Panc1 (cell line): Measurements from ENCODE around the gene SLC51A. TPM values are rescaled to one million over a fixed set of nuclear protein-coding genes. Genes with fewer than 3 reads are reported as not detected.

Source experiments
- ATAC-seq: fragments of 200-7000 bp; cut with Tn5 transposase; 2 replicates; pipeline ENCODE4 v1.9.1; 2020; ENCODE audit warnings: mild to moderate bottlenecking, moderate library complexity
- BruUV-seq: library from RNA; stranded (reverse); fragments of 400-500 nt; replicated peaks from 2 replicates; lab custom pipeline; 2021; lab: Mats Ljungman, UMichigan
- CTCF ChIA-PET: fragments of 300-600 bp; sonication (Branson Sonifier 250); formaldehyde crosslinking; loops from one replicate; lab custom pipeline; 2022; ENCODE audit warnings: antibody characterized with exemption; lab: Charles Lee
- POLR2A ChIA-PET: fragments of 300-600 bp; sonication (Branson Sonifier 250); formaldehyde crosslinking; loops from one replicate; lab custom pipeline; 2022; ENCODE audit warnings: antibody characterized with exemption; lab: Charles Lee
- DNase-seq: peaks from one replicate; pipeline ENCODE4 v3.0.0-alpha.2; 2010; ENCODE audit warnings: low read depth, low spot score
- H3K27ac ChIP-seq: 2 replicates; pipeline ENCODE4 v1.5.1; 2011; ENCODE audit warnings: mild to moderate bottlenecking, low read length, inconsistent platforms
- H3K27me3 ChIP-seq: fragments of 200-500 bp; sonication (Bioruptor generic); 2 replicates; pipeline ENCODE4 v1.6.0; 2014; ENCODE audit warnings: low read length, inconsistent platforms; ENCODE audit not compliant: control insufficient read depth, insufficient read depth
- H3K36me3 ChIP-seq: fragments of 200-500 bp; sonication (Bioruptor generic); 2 replicates; pipeline ENCODE4 v1.5.1; 2014; ENCODE audit warnings: inconsistent platforms, mild to moderate bottlenecking, low read length, moderate library complexity; ENCODE audit not compliant: control insufficient read depth, insufficient read depth
- H3K4me1 ChIP-seq: 2 replicates; pipeline ENCODE4 v1.5.1; 2011; ENCODE audit warnings: inconsistent platforms, mild to moderate bottlenecking, low read length, moderate library complexity; ENCODE audit not compliant: control insufficient read depth, insufficient read depth
- H3K4me3 ChIP-seq, 2 experiments: 2 replicates each; pipeline ENCODE4 v1.5.1; 2011 to 2012; ENCODE audit warnings: low read depth in 2 of 2, low read length in 2 of 2, mild to moderate bottlenecking in 2 of 2, inconsistent platforms in 1 of 2, moderate library complexity in 1 of 2
- H3K9me3 ChIP-seq: fragments of 200-500 bp; sonication (Bioruptor generic); 2 replicates; pipeline ENCODE4 v1.5.1; 2014; ENCODE audit warnings: low read depth, mild to moderate bottlenecking, inconsistent platforms, low read length, moderate library complexity; ENCODE audit not compliant: control insufficient read depth, insufficient read depth
- POLR2AphosphoS5 ChIP-seq: IDR thresholded peaks from 2 replicates; pipeline ENCODE4 v1.6.1; 2012; ENCODE audit warnings: mild to moderate bottlenecking, low read depth, low read length, moderate library complexity
- SIN3A ChIP-seq: IDR thresholded peaks from 2 replicates; pipeline ENCODE4 v1.6.1; 2012; ENCODE audit warnings: low read depth, mild to moderate bottlenecking, low read length, moderate library complexity, borderline replicate concordance; ENCODE audit not compliant: insufficient read depth
- TCF7L2 ChIP-seq: IDR thresholded peaks from 2 replicates; pipeline ENCODE4 v1.6.1; 2011; ENCODE audit warnings: mild to moderate bottlenecking, low read depth, low read length, inconsistent platforms
- in situ Hi-C: cut with HindIII; loops from 2 replicates; pipeline ENCODE4 v1.10.0; 2016; ENCODE audit warnings: low sequenced_read_pairs, low pct_unique_long_range_greater_than_20kb
- intact Hi-C: fragments of 100-400 bp; cut with micrococcal nuclease; formaldehyde crosslinking; loops from one replicate; pipeline ENCODE4 v1.10.0; 2022; ENCODE audit not compliant: unreplicated experiment
- total RNA-seq: library from RNA; stranded (reverse); gene quantifications from one replicate; pipeline ENCODE4 v1.2.1, GENCODE V29; 2021; ENCODE audit not compliant: unreplicated experiment
- TF ChIP-seq, protein P1 (sequence below): fragments of 450-650 bp; IDR thresholded peaks from 2 replicates; pipeline ENCODE4 v1.5.1; 2017; ENCODE audit warnings: mild to moderate bottlenecking
- TF ChIP-seq, protein P2 (sequence below), 2 experiments: IDR thresholded peaks; 2 replicates each; pipeline ENCODE4 v1.6.1; 2011 to 2012; ENCODE audit warnings: low read depth in 2 of 2, control low read depth in 1 of 2, low read length in 1 of 2, mild to moderate bottlenecking in 1 of 2, moderate library complexity in 1 of 2; ENCODE audit not compliant: insufficient read depth in 1 of 2

SLC51A gene
- total RNA-seq, 1 experiment from 2014 or later: not detected

DNA sequence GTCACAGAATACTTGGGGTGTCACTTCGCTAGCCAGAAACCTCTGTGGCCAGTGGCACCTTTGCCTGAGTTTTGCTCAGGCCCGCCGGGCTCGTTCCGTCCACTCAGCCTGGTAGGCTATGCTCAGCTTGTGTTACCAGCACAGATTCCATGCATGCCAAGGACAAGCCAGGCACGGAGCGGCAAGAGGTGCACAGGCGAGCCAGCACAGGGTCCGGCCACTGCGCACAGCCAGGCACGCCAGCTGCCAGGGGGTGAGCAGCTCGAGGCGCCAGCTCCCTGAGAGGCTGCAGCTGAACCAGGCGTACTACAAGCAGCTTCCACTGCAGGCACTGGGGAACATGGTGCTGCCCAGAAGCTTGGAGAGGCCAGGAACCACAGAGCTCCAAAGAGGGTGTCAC lies 56.5 kb downstream of the SLC51A start:
- POLR2A ChIA-PET: no interaction called here
- no peak overlapping the region for H3K4me3 ChIP-seq
- H3K4me1 ChIP-seq: no peaks in the 10 kb centered on the region
- CTCF ChIA-PET: no interaction called here
- intact Hi-C loops (no loop called here), in situ Hi-C loops (no loop called here)
- DNase-seq (no peak), ATAC-seq (peak; percentile 48; the same call in 1 of the 2 replicates)
- no TSS peak for BruUV-seq
- no peak overlapping the region for H3K27ac ChIP-seq
- H3K36me3 ChIP-seq: no peaks in the 10 kb centered on the region
- H3K9me3 ChIP-seq: no peaks in the 10 kb centered on the region
- TF ChIP-seq TCF7L2: no peak
- TF ChIP-seq, protein P1, sequence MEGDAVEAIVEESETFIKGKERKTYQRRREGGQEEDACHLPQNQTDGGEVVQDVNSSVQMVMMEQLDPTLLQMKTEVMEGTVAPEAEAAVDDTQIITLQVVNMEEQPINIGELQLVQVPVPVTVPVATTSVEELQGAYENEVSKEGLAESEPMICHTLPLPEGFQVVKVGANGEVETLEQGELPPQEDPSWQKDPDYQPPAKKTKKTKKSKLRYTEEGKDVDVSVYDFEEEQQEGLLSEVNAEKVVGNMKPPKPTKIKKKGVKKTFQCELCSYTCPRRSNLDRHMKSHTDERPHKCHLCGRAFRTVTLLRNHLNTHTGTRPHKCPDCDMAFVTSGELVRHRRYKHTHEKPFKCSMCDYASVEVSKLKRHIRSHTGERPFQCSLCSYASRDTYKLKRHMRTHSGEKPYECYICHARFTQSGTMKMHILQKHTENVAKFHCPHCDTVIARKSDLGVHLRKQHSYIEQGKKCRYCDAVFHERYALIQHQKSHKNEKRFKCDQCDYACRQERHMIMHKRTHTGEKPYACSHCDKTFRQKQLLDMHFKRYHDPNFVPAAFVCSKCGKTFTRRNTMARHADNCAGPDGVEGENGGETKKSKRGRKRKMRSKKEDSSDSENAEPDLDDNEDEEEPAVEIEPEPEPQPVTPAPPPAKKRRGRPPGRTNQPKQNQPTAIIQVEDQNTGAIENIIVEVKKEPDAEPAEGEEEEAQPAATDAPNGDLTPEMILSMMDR: no peak
- no peak for TF ChIP-seq POLR2AphosphoS5
- TF ChIP-seq, protein P2, sequence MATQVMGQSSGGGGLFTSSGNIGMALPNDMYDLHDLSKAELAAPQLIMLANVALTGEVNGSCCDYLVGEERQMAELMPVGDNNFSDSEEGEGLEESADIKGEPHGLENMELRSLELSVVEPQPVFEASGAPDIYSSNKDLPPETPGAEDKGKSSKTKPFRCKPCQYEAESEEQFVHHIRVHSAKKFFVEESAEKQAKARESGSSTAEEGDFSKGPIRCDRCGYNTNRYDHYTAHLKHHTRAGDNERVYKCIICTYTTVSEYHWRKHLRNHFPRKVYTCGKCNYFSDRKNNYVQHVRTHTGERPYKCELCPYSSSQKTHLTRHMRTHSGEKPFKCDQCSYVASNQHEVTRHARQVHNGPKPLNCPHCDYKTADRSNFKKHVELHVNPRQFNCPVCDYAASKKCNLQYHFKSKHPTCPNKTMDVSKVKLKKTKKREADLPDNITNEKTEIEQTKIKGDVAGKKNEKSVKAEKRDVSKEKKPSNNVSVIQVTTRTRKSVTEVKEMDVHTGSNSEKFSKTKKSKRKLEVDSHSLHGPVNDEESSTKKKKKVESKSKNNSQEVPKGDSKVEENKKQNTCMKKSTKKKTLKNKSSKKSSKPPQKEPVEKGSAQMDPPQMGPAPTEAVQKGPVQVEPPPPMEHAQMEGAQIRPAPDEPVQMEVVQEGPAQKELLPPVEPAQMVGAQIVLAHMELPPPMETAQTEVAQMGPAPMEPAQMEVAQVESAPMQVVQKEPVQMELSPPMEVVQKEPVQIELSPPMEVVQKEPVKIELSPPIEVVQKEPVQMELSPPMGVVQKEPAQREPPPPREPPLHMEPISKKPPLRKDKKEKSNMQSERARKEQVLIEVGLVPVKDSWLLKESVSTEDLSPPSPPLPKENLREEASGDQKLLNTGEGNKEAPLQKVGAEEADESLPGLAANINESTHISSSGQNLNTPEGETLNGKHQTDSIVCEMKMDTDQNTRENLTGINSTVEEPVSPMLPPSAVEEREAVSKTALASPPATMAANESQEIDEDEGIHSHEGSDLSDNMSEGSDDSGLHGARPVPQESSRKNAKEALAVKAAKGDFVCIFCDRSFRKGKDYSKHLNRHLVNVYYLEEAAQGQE (IDR thresholded peaks at IDR 0.05; ENCODE audit: insufficient read depth in 1 of 2, low read depth in 2 of 2, low read length in 1 of 2): no peak
- no peak for TF ChIP-seq SIN3A
- H3K27me3 ChIP-seq: no peaks in the 10 kb centered on the region

DNA sequence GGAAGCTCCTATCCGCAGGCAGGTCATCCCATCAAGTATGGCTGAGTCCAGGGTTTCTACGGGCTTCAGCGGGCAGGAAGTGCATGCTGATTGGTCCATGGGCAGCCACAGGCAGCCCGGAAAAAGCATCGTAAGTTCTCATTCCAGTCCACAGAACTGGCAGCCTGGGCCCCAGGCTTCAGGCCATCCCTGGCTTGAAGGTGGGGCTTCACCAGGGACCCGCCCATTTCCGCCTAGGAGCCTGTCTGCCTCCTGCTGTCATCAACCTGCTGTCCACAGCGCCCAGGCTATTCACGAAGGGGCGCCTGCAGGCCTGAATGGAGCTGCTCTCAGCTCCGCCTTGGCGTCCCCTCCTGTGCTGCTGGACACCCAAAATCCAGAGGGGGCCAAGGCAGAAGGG lies 57.3 kb downstream of the SLC51A start:
- Histone ChIP-seq H3K36me3 (no peaks in the 10 kb centered on the region), H3K4me3 (no peak overlapping the region), H3K27me3 (no peaks in the 10 kb centered on the region), H3K27ac (no peak overlapping the region), H3K9me3 (no peaks in the 10 kb centered on the region), H3K4me1 (no peaks in the 10 kb centered on the region)
- intact Hi-C loops (no loop called here), in situ Hi-C loops (no loop called here)
- ATAC-seq: no peak
- POLR2A ChIA-PET: no interaction called here
- no peak for TF ChIP-seq POLR2AphosphoS5
- TF ChIP-seq SIN3A: no peak
- TF ChIP-seq, protein P2 (IDR thresholded peaks at IDR 0.05; ENCODE audit: insufficient read depth in 1 of 2, low read depth in 2 of 2, low read length in 1 of 2): no peak
- TF ChIP-seq, protein P1: no peak
- no peak for TF ChIP-seq TCF7L2
- CTCF ChIA-PET: no interaction called here
- DNase-seq: no peak
- no TSS peak for BruUV-seq
